ENCODE measurements around the gene KIAA0513. TPM values are rescaled to one million over a fixed set of nuclear protein-coding genes. Genes with fewer than 3 reads are reported as not detected.

KIAA0513 gene
- total RNA-seq, 2 experiments from 2014 or later, result 9.0 to 10.9 TPM

DNA sequence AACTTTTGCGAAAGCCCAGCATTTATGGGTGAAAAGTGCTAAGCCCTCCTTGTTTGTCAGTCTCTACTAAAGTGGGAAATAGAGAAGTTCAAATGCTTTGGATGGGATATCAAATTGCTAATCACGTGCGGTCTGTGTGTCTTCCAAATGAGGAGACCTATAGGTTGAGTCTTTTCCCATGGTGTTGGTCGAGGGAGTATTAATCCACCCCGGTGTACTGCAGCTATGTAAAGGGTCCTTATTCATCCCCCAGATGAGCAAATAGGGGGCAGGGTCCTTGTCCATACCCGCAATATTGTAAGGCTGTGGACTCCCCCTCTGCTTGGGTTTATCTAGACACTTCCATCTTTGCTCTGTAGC is 14.6 kb downstream of the KIAA0513 start:
- Histone ChIP-seq H3K4me1 (ENCODE audit: insufficient read depth, low read length) (peaks cover 8% of the 10 kb centered on the region), H3K4me3 (ENCODE audit: low read length) (no peak overlapping the region), H3K36me3 (ENCODE audit: insufficient read depth, low read length) (no peaks in the 10 kb centered on the region), H3K9me3 (ENCODE audit: control insufficient read depth in 1 of 2, insufficient read depth in 1 of 2, low read length in 2 of 2) (no peaks in the 10 kb centered on the region), H3K27ac (ENCODE audit: low read depth in 1 of 2, low read length in 2 of 2) (no peak overlapping the region), H3K27me3 (ENCODE audit: control insufficient read depth in 1 of 2, insufficient read depth in 2 of 2, low read length in 2 of 2) (no peaks in the 10 kb centered on the region)
- Mint-ChIP-seq H3K4me3 (no peak overlapping the region), H3K36me3 (ENCODE audit: low read depth) (peaks cover 16% of the 10 kb centered on the region), H3K9me3 (no peaks in the 10 kb centered on the region), H3K27me3 (no peaks in the 10 kb centered on the region), H3K27ac (no peak overlapping the region), H3K4me1 (ENCODE audit: low read depth) (peaks cover 15% of the 10 kb centered on the region)
- no peak for DNase-seq
- ChIA-PET POLR2A (interaction anchor here (1.6 kb wide), 1 partner anchor 15 kb away, joined by 6 read pairs; the partner anchor contains the start of gene KIAA0513), CTCF (no interaction called here)
- no peak for ATAC-seq (ENCODE audit: poor library complexity)
- intact Hi-C loops (cut with DNase I, micrococcal nuclease), result no loop called here
- TF ChIP-seq CTCF (IDR thresholded peaks at IDR 0.05), result no peak

- Histone ChIP-seq H3K27me3 (ENCODE audit: control insufficient read depth in 1 of 2, insufficient read depth in 2 of 2, low read length in 2 of 2) (no peaks in the 10 kb centered on the region), H3K27ac (ENCODE audit: low read depth in 1 of 2, low read length in 2 of 2) (no peak overlapping the region), H3K36me3 (ENCODE audit: insufficient read depth, low read length) (no peaks in the 10 kb centered on the region), H3K9me3 (ENCODE audit: control insufficient read depth in 1 of 2, insufficient read depth in 1 of 2, low read length in 2 of 2) (no peaks in the 10 kb centered on the region), H3K4me1 (ENCODE audit: insufficient read depth, low read length) (peaks cover 12% of the 10 kb centered on the region), H3K4me3 (ENCODE audit: low read length) (no peak overlapping the region)
- Mint-ChIP-seq H3K36me3 (ENCODE audit: low read depth) (peaks cover 13% of the 10 kb centered on the region), H3K27me3 (no peaks in the 10 kb centered on the region), H3K27ac (no peak overlapping the region), H3K4me3 (no peak overlapping the region), H3K4me1 (ENCODE audit: low read depth) (peaks cover 19% of the 10 kb centered on the region), H3K9me3 (no peaks in the 10 kb centered on the region)
- POLR2A ChIA-PET, result interaction anchor here (1.2 to 1.6 kb wide), 2 partner anchors 13 to 15 kb away, joined by 4 to 6 read pairs; partner anchors contain the start of gene KIAA0513
- CTCF ChIA-PET, result interaction anchor here (1.1 kb wide), 1 partner anchor 44 kb away, joined by 3 read pairs; no protein-coding TSS in a partner anchor
- TF ChIP-seq CTCF (IDR thresholded peaks at IDR 0.05), result no peak
- DNase-seq (no peak), ATAC-seq (ENCODE audit: poor library complexity) (no peak)
- intact Hi-C loops (cut with DNase I, micrococcal nuclease), result no loop called here
Observed at GRCh38 chr16:85042606-85043005, 15.0 kb downstream of the KIAA0513 start.

DNA sequence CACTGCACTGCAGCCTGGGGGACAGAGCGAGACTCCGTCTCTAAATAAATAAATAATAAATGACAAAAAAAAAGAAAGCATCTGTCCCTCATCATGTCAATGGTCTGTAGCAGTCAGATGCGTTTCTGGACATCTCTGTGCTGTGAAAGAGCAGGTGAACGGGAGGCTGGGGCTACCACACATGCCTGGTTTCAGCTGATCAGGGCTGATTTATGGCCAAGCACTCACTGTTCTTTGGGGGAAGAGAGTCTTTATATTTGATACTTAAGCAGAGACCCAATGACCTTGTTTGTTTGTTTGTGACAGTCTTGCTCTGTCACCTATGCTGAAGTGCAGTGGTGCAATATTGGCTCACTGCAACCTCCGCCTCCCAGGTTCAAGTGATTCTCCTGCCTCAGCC is 17.5 kb downstream of the KIAA0513 start:
- no peak for TF ChIP-seq CTCF (IDR thresholded peaks at IDR 0.05)
- ATAC-seq (ENCODE audit: poor library complexity) (no peak), DNase-seq (no peak)
- Histone ChIP-seq H3K4me3 (ENCODE audit: low read length) (no peak overlapping the region), H3K4me1 (ENCODE audit: insufficient read depth, low read length) (peaks cover 18% of the 10 kb centered on the region), H3K27me3 (ENCODE audit: control insufficient read depth in 1 of 2, insufficient read depth in 2 of 2, low read length in 2 of 2) (no peaks in the 10 kb centered on the region), H3K9me3 (ENCODE audit: control insufficient read depth in 1 of 2, insufficient read depth in 1 of 2, low read length in 2 of 2) (no peaks in the 10 kb centered on the region), H3K27ac (ENCODE audit: low read depth in 1 of 2, low read length in 2 of 2) (no peak overlapping the region), H3K36me3 (ENCODE audit: insufficient read depth, low read length) (no peaks in the 10 kb centered on the region)
- no peaks in the 10 kb centered on the region for H3K9me3 Mint-ChIP-seq
- POLR2A ChIA-PET, result interaction anchor here (1.6 kb wide), 1 partner anchor 10 kb away, joined by 5 read pairs; no protein-coding TSS in a partner anchor
- H3K27me3 Mint-ChIP-seq, result no peaks in the 10 kb centered on the region
- intact Hi-C loops (cut with DNase I, micrococcal nuclease), result no loop called here
- H3K27ac Mint-ChIP-seq, result no peak overlapping the region
- peaks cover 38% of the 10 kb centered on the region for H3K4me1 Mint-ChIP-seq (ENCODE audit: low read depth)
- H3K4me3 Mint-ChIP-seq, result no peak overlapping the region
- H3K36me3 Mint-ChIP-seq (ENCODE audit: low read depth), result peaks cover 8% of the 10 kb centered on the region
- CTCF ChIA-PET, result no interaction called here

Data from CD4-positive, alpha-beta T cell (primary cell).